Hepatocyte (in vitro differentiated cells): Measurements from ENCODE around the gene PTN.

Source experiments
- EZH2 ChIP-seq: fragments of 200-600 bp; sonication (generic); IDR thresholded peaks from 2 replicates; pipeline ENCODE4 v1.6.1; 2016; ENCODE audit warnings: antibody characterized with exemption, mild to moderate bottlenecking, borderline replicate concordance
- EZH2phosphoT487 ChIP-seq: fragments of 200-600 bp; sonication (generic); IDR thresholded peaks from one replicate; pipeline ENCODE4 v1.6.1; 2018; ENCODE audit warnings: antibody characterized with exemption, mild to moderate bottlenecking, low read depth, moderate library complexity; ENCODE audit not compliant: unreplicated experiment, severe bottlenecking
- TF ChIP-seq, protein P1 (sequence below): fragments of 200-600 bp; sonication (generic); IDR thresholded peaks from 2 replicates; pipeline ENCODE4 v1.5.1; 2016; ENCODE audit warnings: antibody characterized with exemption, mild to moderate bottlenecking; ENCODE audit not compliant: poor library complexity

DNA sequence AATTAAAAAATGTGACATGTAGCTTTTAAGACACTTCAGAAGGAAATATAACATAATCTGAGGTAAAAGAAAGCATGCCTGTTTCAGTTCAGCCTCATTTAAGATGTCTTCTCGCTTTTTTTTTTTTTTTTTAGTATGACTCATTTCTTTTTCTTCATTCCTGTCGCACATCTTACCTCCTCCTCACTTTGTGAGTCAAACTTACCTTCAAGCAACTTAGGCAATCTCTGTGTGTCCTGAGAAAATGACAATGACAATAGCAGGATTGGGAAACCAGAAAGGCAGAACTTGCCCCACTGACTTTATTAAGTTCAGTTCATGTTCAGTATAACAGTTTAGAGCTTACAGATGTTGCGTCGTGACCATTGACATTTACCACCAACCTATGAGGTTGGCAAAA is 7.7 kb downstream of the PTN start:
- TF ChIP-seq EZH2 = no peak
- TF ChIP-seq, protein P1, sequence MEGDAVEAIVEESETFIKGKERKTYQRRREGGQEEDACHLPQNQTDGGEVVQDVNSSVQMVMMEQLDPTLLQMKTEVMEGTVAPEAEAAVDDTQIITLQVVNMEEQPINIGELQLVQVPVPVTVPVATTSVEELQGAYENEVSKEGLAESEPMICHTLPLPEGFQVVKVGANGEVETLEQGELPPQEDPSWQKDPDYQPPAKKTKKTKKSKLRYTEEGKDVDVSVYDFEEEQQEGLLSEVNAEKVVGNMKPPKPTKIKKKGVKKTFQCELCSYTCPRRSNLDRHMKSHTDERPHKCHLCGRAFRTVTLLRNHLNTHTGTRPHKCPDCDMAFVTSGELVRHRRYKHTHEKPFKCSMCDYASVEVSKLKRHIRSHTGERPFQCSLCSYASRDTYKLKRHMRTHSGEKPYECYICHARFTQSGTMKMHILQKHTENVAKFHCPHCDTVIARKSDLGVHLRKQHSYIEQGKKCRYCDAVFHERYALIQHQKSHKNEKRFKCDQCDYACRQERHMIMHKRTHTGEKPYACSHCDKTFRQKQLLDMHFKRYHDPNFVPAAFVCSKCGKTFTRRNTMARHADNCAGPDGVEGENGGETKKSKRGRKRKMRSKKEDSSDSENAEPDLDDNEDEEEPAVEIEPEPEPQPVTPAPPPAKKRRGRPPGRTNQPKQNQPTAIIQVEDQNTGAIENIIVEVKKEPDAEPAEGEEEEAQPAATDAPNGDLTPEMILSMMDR = no peak
- TF ChIP-seq EZH2phosphoT487 = no peak
